K562 (cell line): ENCODE results near the gene VPS4B. TPM values are rescaled to one million over a fixed set of nuclear protein-coding genes. Genes with fewer than 3 reads are reported as not detected.
A peak's percentile ranks its signal among the peaks of the same experiment; 100 is the strongest.
"Not testable (repeated sequence)": the region's sequence is repeated elsewhere in the genome, so short reads cannot be mapped to it uniquely, and the experiment has no call there.

Experiments used
- ATAC-seq: fragments of 200-7000 bp; cut with Tn5 transposase; 3 replicates; pipeline ENCODE4 v1.9.1; 2020; ENCODE audit warnings: moderate library complexity
- BruUV-seq: library from RNA; stranded (reverse); fragments of 400-500 nt; replicated peaks from 2 replicates; lab custom pipeline; 2021; lab: Mats Ljungman, UMichigan
- CTCF ChIA-PET: fragments of 300-600 bp; formaldehyde crosslinking; extraction: SDS; loops from one replicate; lab custom pipeline; 2021; ENCODE audit warnings: low intra/inter-chr PET ratio; lab: Yijun Ruan, JAX
- POLR2A ChIA-PET: fragments of 300-600, 350-650 bp; sonication (Branson Sonifier 250); formaldehyde crosslinking; extraction: SDS; loops from one replicate; lab custom pipeline; 2021; ENCODE audit warnings: antibody characterized with exemption, inconsistent platforms; lab: Yijun Ruan, JAX
- DNase-seq, 4 experiments: peaks; one replicate each; pipeline versions ENCODE4 v3.0.0 to v3.0.0-alpha.2; 2011 to 2018; ENCODE audit warnings: low spot score in 3 of 4, mixed read lengths in 3 of 4; ENCODE audit errors: extremely low read depth in 1 of 4
- FAIRE-seq: peaks from 2 replicates; lab custom pipeline; 2011; peaks lifted over from hg19 to GRCh38; lab: Jason Lieb, UNC
- H2AFZ ChIP-seq: 2 replicates; pipeline ENCODE4 v1.6.0; 2011; ENCODE audit warnings: low read depth, low read length, control low read depth, inconsistent platforms
- H3K27ac ChIP-seq: fragments of 200-600 bp; 3 replicates; pipeline ENCODE4 v1.8.0; 2011; ENCODE audit warnings: low read depth, mild to moderate bottlenecking, control low read depth, inconsistent platforms, low read length, moderate library complexity, mixed read lengths; ENCODE audit errors: extremely low read depth
- H3K27me3 ChIP-seq, 2 experiments: fragments of 300-600 bp in 1 of 2; 2 replicates in 1 of 2; 3 replicates in 1 of 2; pipeline versions ENCODE4 v1.6.0 to v1.8.0; 2011; ENCODE audit warnings: inconsistent platforms in 2 of 2, low read length in 2 of 2, mild to moderate bottlenecking in 1 of 2, mixed read lengths in 1 of 2, moderate library complexity in 1 of 2; ENCODE audit not compliant: control insufficient read depth in 2 of 2, insufficient read depth in 2 of 2
- H3K36me3 ChIP-seq: fragments of 300-600 bp; 3 replicates; pipeline ENCODE4 v1.8.0; 2011; ENCODE audit warnings: mild to moderate bottlenecking, low read length, inconsistent platforms; ENCODE audit not compliant: control insufficient read depth, insufficient read depth
- H3K4me1 ChIP-seq, 2 experiments: fragments of 200-600 bp in 1 of 2; replicated peaks in 1 of 2; 2 replicates in 1 of 2; 3 replicates in 1 of 2; pipeline versions ENCODE4 v1.5.1 to v1.8.0; 2011; ENCODE audit warnings: inconsistent platforms in 2 of 2, low read length in 2 of 2, mild to moderate bottlenecking in 1 of 2, mixed read lengths in 1 of 2, moderate library complexity in 1 of 2; ENCODE audit not compliant: control insufficient read depth in 2 of 2, insufficient read depth in 2 of 2
- H3K4me2 ChIP-seq: 2 replicates; pipeline ENCODE4 v1.6.1; 2011; ENCODE audit warnings: low read length, control low read depth, inconsistent platforms, mixed read lengths; ENCODE audit not compliant: insufficient read depth
- H3K4me3 ChIP-seq: fragments of 200-600 bp; sonication (generic), shearing (Covaris generic); 2 replicates; pipeline ENCODE4 v1.5.1; 2016; ENCODE audit warnings: control low read depth, inconsistent platforms
- H3K79me2 ChIP-seq: fragments of 200-600 bp; 3 replicates; pipeline ENCODE4 v1.8.0; 2011; ENCODE audit warnings: low read length, inconsistent platforms; ENCODE audit not compliant: control insufficient read depth, insufficient read depth
- H3K9ac ChIP-seq, 2 experiments: 2 replicates each; pipeline versions ENCODE4 v1.6.0 to v1.6.1; 2011; ENCODE audit warnings: low read depth in 2 of 2, low read length in 2 of 2, control low read depth in 1 of 2, inconsistent platforms in 1 of 2, mild to moderate bottlenecking in 1 of 2, mixed read lengths in 1 of 2; ENCODE audit not compliant: insufficient read depth in 1 of 2
- H3K9me1 ChIP-seq: one replicate; pipeline ENCODE4 v1.6.0; 2011; ENCODE audit warnings: inconsistent platforms, mild to moderate bottlenecking, low read length, moderate library complexity; ENCODE audit not compliant: control insufficient read depth, insufficient read depth
- H3K9me3 ChIP-seq: replicated peaks from 2 replicates; pipeline ENCODE4 v1.5.1; 2011; ENCODE audit warnings: low read depth, low read length, inconsistent platforms; ENCODE audit not compliant: control insufficient read depth, insufficient read depth
- H4K20me1 ChIP-seq: replicated peaks from 2 replicates; pipeline ENCODE4 v1.6.1; 2011; ENCODE audit warnings: low read length, inconsistent platforms, mixed read lengths; ENCODE audit not compliant: control insufficient read depth, insufficient read depth
- ESRRB ChIP-seq: fragments of 250-450 bp; sonication (Bioruptor Pico); IDR thresholded peaks from 2 replicates; pipeline ENCODE4 v1.5.0; 2020; ENCODE audit warnings: mild to moderate bottlenecking, moderate library complexity, borderline replicate concordance
- HCFC1 ChIP-seq: IDR thresholded peaks from 2 replicates; pipeline ENCODE4 v1.6.1; 2012; ENCODE audit warnings: low read depth, low read length, improper control_type of control experiment
- NFIC ChIP-seq: fragments of 450-650 bp; IDR thresholded peaks from 2 replicates; pipeline ENCODE4 v1.6.1; 2017; ENCODE audit warnings: mild to moderate bottlenecking, inconsistent platforms
- NFIX ChIP-seq: fragments of 250-450 bp; sonication (Bioruptor Pico); IDR thresholded peaks from 2 replicates; pipeline ENCODE4 v1.4.0; 2020; ENCODE audit warnings: low read depth, mild to moderate bottlenecking, moderate library complexity
- RB1 ChIP-seq: fragments of 450-650 bp; IDR thresholded peaks from 2 replicates; pipeline ENCODE4 v1.6.1; 2017; ENCODE audit warnings: low read depth, mild to moderate bottlenecking
- SAFB ChIP-seq: fragments of 200-400 bp; formaldehyde crosslinking; IDR thresholded peaks from 2 replicates; pipeline ENCODE4 v1.6.1; 2017; ENCODE audit warnings: low read depth, low read length, borderline replicate concordance
- ZNF124 ChIP-seq: sonication (generic); formaldehyde crosslinking; IDR thresholded peaks from 2 replicates; pipeline ENCODE4 v1.8.1; 2022; ENCODE audit warnings: missing genetic modification reagents
- ZNF175 ChIP-seq: fragments of 200-800 bp; sonication (Bioruptor generic); IDR thresholded peaks from 2 replicates; pipeline ENCODE4 v1.6.1; 2016; ENCODE audit warnings: low read depth, mild to moderate bottlenecking, missing genetic modification characterization, missing compliant biosample characterization
- ZNF696 ChIP-seq: fragments of 250-450 bp; sonication (Bioruptor Pico); conservative IDR thresholded peaks from 2 replicates; pipeline ENCODE4 v1.4.0; 2020; ENCODE audit warnings: mild to moderate bottlenecking, moderate library complexity
- WGBS: fragments of 100-300 bp; shearing (Covaris generic); methylation state at CpG from one replicate; pipeline ENCODE4 v1.1.6; 2016; ENCODE audit warnings: low coverage, mixed read lengths; ENCODE audit not compliant: insufficient coverage; ENCODE audit errors: missing lambda C conversion rate; 5-methylcytosine and 5-hydroxymethylcytosine counted together
- in situ Hi-C: fragments of 300-500 bp; cut with MboI; formaldehyde crosslinking; loops from 4 replicates; pipeline ENCODE4 v1.15.0; 2018; ENCODE audit warnings: inconsistent platforms, mixed read lengths
- intact Hi-C: fragments of 100-400 bp; cut with micrococcal nuclease; formaldehyde crosslinking; loops from 2 replicates; pipeline ENCODE4 v1.14.2; 2022
- polyA plus RNA-seq, 8 experiments: library from polyadenylated mRNA; depleted of rRNA in 4 of 8; stranded (reverse) in 5 of 8; unstranded in 3 of 8; fragments of >200 nt; fragmentation: Nextera tagmentation in 2 of 8; fragmentation: Illumina TruSeq in 1 of 8; extraction: Ambion mirVana in 2 of 8; extraction: Trizol in 1 of 8; gene quantifications; 2 replicates each; pipeline versions ENCODE4 v1.2.1 to v1.2.3, GENCODE V29; 2011 to 2014; ENCODE audit warnings: inconsistent platforms in 1 of 8, missing spikeins in 1 of 8
- total RNA-seq, 7 experiments: library from RNA; depleted of rRNA in 6 of 7; stranded (reverse); fragments of >200 nt in 6 of 7; fragmentation: Illumina TruSeq in 2 of 7; extraction: Trizol in 2 of 7; gene quantifications; 2 replicates each; pipeline versions ENCODE4 v1.2.1 to v1.2.3, GENCODE V29; 2011 to 2021; ENCODE audit warnings: low replicate concordance in 1 of 7
- TF ChIP-seq, protein P1 (sequence below), 2 experiments: IDR thresholded peaks in 1 of 2; conservative IDR thresholded peaks in 1 of 2; 2 replicates each; pipeline ENCODE4 v1.6.1; 2016; ENCODE audit warnings: low read depth in 2 of 2, mild to moderate bottlenecking in 1 of 2, missing compliant biosample characterization in 1 of 2, missing genetic modification characterization in 1 of 2, moderate library complexity in 1 of 2

The VPS4B gene
- total and polyA plus RNA-seq, 9 of the 15 experiments (the other 6 are each of a cell fraction or from before 2014, with no cell fraction given), result 7.3 to 16.4 (median 10.4) TPM

GRCh38 chr18:63454497-63454896 is 32.2 kb upstream of the VPS4B start (continued):
- no peak for TF ChIP-seq RB1

GRCh38 chr18:63452751-63453150 is 30.5 kb upstream of the VPS4B start:
- POLR2A ChIA-PET, H3K4me2 ChIP-seq, H3K9me1 ChIP-seq, H3K9me3 ChIP-seq, H2AFZ ChIP-seq, DNase-seq, H3K27ac ChIP-seq, H3K27me3 ChIP-seq, in situ Hi-C loops, H3K4me1 ChIP-seq, H3K9ac ChIP-seq, H3K4me3 ChIP-seq, FAIRE-seq, H3K36me3 ChIP-seq, H3K79me2 ChIP-seq, H4K20me1 ChIP-seq, ATAC-seq, intact Hi-C loops, BruUV-seq, CTCF ChIA-PET: not testable (repeated sequence)
- WGBS, result 42% methylated on average over 5 of the region's 5 CpGs

DNA sequence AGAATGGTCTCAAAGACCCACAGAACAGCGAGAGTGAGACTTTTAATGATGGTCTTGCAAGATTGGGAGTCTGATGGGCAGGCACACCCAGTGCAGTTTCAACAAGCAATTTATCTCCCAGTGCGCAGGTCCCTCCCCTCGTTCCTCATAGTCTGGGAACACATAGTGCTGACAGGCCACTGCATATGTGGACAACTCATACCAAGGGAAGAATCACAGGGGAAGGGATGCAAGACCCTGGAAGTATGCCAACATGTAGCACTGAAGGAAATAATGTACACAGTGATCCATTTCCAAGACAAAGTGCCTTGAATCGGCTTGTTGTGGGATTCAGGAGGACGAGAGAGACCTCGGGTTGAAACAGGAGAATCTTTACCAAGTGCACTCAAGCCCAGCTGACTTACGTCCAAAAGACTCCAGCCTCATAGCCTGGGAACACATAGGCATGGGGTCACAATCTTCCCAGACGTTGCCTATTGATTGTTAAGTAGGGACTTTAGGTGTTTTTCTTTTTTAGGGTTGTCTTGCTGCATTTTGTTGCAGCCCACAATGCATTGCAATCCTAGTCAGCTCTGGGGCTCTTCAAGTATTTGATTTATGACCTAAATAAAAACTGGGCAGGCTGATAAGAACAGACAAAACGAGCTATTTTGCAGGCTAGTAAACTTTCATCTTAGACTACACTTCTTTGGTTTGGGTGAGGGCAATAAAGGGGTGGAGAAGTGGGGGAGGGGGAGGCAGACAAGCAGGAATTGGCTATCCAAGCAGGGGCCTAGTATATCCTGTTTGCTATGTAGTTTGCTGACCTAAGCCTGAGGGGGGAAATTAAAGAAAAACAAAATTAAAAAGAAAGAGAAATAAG is 29.8 kb upstream of the VPS4B start:
- Histone ChIP-seq H3K27me3 (no peaks in the 10 kb centered on the region; a peak in 1 of 5 replicates), H3K4me2 (no peak overlapping the region), H3K9me1 (no peaks in the 10 kb centered on the region), H3K79me2 (no peaks in the 10 kb centered on the region), H3K9me3 (no peaks in the 10 kb centered on the region), H3K9ac (no peak overlapping the region), H4K20me1 (no peaks in the 10 kb centered on the region), H3K4me3 (no peak overlapping the region), H2AFZ (no peak overlapping the region), H3K27ac (no peak overlapping the region), H3K4me1 (no peaks in the 10 kb centered on the region; a peak in 1 of 5 replicates), H3K36me3 (no peaks in the 10 kb centered on the region)
- ChIA-PET POLR2A (no interaction called here), CTCF (no interaction called here)
- 14% methylated on average over 8 of the region's 9 CpGs for WGBS
- intact Hi-C loops (no loop called here), in situ Hi-C loops (no loop called here)
- DNase-seq (peak in 1 of 4 experiments; percentile 10), FAIRE-seq (no peak), ATAC-seq (peak; percentile 68)
- no TSS peak for BruUV-seq
- TF ChIP-seq ZNF124 (CRISPR knock-in tag), result no peak
- TF ChIP-seq, protein P1, sequence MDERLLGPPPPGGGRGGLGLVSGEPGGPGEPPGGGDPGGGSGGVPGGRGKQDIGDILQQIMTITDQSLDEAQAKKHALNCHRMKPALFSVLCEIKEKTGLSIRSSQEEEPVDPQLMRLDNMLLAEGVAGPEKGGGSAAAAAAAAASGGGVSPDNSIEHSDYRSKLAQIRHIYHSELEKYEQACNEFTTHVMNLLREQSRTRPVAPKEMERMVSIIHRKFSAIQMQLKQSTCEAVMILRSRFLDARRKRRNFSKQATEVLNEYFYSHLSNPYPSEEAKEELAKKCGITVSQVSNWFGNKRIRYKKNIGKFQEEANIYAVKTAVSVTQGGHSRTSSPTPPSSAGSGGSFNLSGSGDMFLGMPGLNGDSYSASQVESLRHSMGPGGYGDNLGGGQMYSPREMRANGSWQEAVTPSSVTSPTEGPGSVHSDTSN (CRISPR knock-in tag; IDR thresholded peaks at IDR 0.05; ENCODE audit: low read depth), result no peak
- TF ChIP-seq, protein P1 (tag; conservative IDR thresholded peaks at IDR 0.05; ENCODE audit: low read depth), result peak; percentile 71
- no peak for TF ChIP-seq ZNF175 (CRISPR knock-in tag)
- no peak for TF ChIP-seq ESRRB
- no peak for TF ChIP-seq SAFB
- TF ChIP-seq ZNF696 (CRISPR knock-in tag), result no peak
- no peak for TF ChIP-seq NFIX (CRISPR knock-in tag)
- TF ChIP-seq NFIC, result 0 out of 2 replicates have a peak, but pooled peaks have one; percentile 4
- TF ChIP-seq HCFC1, result no peak
